Kasumi-1 (cell line): ENCODE results near the gene TNFRSF11A.

Experiments
- DNase-seq, 2 experiments: peaks; one replicate each; lab custom pipeline; 2025; lab: John Stamatoyannopoulos, UW

TNFRSF11A gene

GRCh38 chr18:62384068-62384467, 59.0 kb downstream of the TNFRSF11A start:
- DNase-seq: no peak

GRCh38 chr18:62384610-62385097, 59.5 kb downstream of the TNFRSF11A start:
- DNase-seq: no peak

GRCh38 chr18:62386091-62386490, 61.0 kb downstream of the TNFRSF11A start:
- no peak for DNase-seq

GRCh38 chr18:62386601-62387000, 61.5 kb downstream of the TNFRSF11A start:
- DNase-seq: no peak

GRCh38 chr18:62387257-62387656, 62.1 kb downstream of the TNFRSF11A start:
- DNase-seq: no peak

- DNase-seq: no peak
Observed at GRCh38 chr18:62388855-62389760, 64.0 kb downstream of the TNFRSF11A start.

GRCh38 chr18:62389761-62390481, 64.8 kb downstream of the TNFRSF11A start:
- no peak for DNase-seq

- DNase-seq: no peak
Observed at GRCh38 chr18:62394006-62394763, 69.1 kb downstream of the TNFRSF11A start.

GRCh38 chr18:62396381-62396780, 71.3 kb downstream of the TNFRSF11A start:
- no peak for DNase-seq

GRCh38 chr18:62396967-62397366, 71.9 kb downstream of the TNFRSF11A start:
- no peak for DNase-seq

GRCh38 chr18:62398291-62398690, 73.2 kb downstream of the TNFRSF11A start:
- DNase-seq: no peak

- DNase-seq: no peak
Observed at GRCh38 chr18:62399276-62399675, 74.2 kb downstream of the TNFRSF11A start.

GRCh38 chr18:62399781-62400308, 74.7 kb downstream of the TNFRSF11A start:
- no peak for DNase-seq

- no peak for DNase-seq
Observed at GRCh38 chr18:62400916-62401315, 75.8 kb downstream of the TNFRSF11A start.

GRCh38 chr18:62402342-62402948, 77.3 kb downstream of the TNFRSF11A start:
- no peak for DNase-seq

GRCh38 chr18:62403120-62403519, 78.0 kb downstream of the TNFRSF11A start:
- no peak for DNase-seq

- no peak for DNase-seq
Observed at GRCh38 chr18:62404881-62405280, 79.8 kb downstream of the TNFRSF11A start.

- no peak for DNase-seq
Observed at GRCh38 chr18:62407660-62408059, 82.5 kb downstream of the TNFRSF11A start.

- DNase-seq: no peak
Observed at GRCh38 chr18:62409821-62410220, 84.7 kb downstream of the TNFRSF11A start.

GRCh38 chr18:62412231-62412979, 87.3 kb downstream of the TNFRSF11A start:
- no peak for DNase-seq

- DNase-seq: no peak
Observed at GRCh38 chr18:62413206-62413605, 88.1 kb downstream of the TNFRSF11A start.
